SH-SY5Y (cell line): ENCODE data around the gene KAT8.

ENCODE experiments used
- GATA2 ChIP-seq: IDR thresholded peaks from 2 replicates; pipeline ENCODE4 v1.6.1; 2011; ENCODE audit warnings: mild to moderate bottlenecking, low read depth, low read length
- GATA3 ChIP-seq: IDR thresholded peaks from 2 replicates; pipeline ENCODE4 v1.6.1; 2011; ENCODE audit warnings: low read depth, mild to moderate bottlenecking, low read length, moderate library complexity

KAT8 gene

DNA sequence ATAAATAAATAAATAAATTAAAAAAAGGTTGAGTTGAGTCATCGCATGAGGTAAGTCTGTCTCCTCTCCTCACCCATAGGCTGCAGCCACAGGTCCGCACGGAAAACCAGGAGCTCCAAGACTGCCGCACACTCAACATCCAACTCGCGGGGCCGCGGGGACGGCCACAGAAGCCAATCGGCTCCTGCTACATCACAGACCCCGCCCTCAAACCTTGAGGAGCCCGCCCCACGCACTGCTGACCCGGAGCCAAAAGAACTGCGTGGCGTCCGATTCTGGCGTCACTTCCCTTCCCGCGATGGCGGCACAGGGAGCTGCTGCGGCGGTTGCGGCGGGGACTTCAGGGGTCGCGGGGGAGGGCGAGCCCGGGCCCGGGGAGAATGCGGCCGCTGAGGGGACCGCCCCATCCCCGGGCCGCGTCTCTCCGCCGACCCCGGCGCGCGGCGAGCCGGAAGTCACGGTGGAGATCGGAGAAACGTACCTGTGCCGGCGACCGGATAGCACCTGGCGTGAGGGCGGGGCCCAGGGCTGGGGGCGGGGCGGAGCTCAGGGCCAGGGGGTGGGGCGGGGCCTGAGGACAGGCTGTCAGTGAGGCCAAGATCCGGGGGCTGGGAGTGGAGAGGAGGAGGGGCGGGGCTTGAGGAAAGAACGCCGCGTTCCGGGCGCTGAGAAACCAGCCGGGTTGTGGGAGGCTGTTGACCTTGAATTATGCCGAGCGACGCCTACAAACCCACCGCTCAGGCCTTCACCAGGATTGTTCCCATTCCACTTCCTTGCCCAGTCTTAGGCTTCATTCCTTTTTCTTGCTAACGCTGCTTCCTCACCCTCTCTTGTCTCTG is at the start of gene KAT8:
TSS of gene KAT8 (plus strand) at position 281 of the 839 bp plus-strand sequence. CDS start at position 299, 18 bp downstream.
- TF ChIP-seq GATA2, result no peak
- no peak for TF ChIP-seq GATA3

- TF ChIP-seq GATA3 (no peak), GATA2 (no peak)
Observed at GRCh38 chr16:31071861-31072260, 45.6 kb upstream of the KAT8 start.

DNA sequence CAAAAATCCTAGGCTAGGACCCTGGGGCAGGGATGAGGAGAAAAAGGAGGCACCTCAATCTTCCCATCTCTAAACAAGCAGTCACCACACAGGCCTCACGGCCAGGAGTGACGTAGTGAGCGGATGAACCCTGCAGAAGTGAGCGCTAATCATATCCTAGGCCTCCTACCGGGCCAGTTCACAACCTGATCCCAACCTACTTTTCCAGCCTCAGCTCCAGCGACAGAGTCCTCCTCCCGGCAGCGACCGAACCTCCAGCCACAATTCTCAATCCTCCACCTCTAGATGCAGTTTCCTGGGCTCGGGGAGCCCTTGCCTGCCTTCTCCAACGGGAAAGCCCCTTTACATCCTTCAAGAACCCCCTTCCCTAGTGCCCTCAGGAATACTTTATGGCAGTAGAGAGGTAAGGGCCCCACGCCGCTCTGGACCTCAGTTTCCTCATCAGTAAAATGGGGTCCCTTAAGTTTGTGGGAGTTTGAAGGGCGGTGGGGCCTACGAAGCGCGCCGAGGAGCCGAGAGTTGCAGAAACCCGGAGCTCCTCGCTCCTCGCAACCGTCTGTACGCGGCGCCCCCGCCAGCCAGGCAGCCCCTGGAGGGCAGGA is 44.8 kb upstream of the KAT8 start:
- TF ChIP-seq GATA3 (no peak), GATA2 (no peak)

DNA sequence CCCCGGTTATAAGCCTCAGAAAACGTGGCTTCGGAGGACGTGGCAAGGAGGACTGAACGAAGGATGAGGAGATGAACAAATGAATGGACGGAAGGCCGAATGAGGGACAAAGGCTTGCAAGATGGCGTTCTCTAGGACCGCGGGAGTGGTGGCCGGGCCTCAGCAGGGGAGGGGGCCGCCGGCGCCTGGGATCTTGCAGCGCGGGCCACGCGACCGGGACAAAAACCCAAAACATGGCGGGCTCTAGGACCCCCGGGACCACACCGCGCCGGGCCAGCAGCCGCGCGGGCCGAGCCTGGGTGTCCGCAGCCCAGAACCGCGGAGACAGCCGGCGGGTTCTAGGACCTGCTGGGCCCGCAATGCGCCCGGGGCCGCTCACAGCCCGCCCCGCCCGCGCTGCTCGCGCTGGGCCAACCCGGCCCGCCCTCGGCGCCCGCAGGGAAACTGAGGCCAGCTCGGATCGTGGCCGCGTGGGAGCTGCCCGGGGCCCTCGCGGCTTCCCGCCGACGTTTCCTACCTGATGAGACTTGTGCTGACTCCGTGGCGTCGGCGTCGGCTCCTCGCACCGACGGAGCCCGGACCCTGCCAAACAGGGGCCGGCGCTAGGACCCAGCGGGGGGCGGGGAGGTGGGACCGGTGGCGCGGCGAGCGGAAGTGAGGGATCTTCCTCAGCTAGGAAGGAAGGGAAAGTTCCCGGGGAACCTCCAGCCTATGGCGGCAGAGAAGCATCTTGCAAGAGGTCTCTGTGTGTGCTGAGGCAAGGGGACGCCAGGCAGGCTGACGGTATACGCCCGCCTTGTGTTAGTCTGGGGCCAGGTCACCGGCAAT is 44.1 kb upstream of the KAT8 start:
- no peak for TF ChIP-seq GATA3
- no peak for TF ChIP-seq GATA2

DNA sequence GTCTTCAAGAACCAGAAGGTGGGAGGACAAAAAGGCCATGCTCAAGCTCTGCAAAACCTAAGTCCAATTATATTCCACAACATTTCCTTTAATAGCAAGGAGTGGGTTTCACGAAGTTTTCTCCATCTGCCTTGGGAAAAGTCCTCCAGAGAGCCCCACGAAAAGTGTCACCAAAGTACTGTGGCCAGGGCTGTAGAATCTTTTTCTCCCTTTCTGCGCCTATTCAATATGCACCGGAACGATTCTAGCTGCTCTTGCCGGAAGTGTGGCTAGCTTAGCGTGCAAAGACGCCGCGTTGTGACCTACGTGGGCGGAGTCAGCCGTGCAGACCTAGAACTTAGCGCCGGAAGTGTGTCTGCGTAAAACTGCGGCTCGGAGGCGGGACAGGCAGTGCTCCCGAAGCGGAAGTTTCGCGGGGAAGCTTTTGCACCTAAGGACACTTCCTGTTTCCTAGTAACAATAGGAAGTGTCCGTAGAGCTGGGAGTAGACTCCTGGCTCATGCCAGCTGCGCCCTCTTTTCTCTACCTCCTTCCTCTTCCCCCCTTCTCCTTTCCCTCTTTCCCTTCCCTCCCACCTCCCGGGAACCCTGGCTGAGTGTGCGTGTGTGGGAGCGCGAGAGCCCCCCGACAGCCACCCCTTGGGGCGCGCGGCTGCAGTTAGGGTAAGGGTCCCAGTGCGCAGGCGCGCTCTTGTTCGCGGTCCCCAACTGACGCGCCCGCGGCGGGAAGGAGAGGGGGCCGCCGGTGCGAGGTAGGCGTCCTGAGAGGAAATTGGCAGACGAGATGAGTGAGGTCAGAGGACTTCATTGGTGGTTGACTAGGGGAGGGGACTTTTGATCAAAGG is 43.3 kb upstream of the KAT8 start, which contains the start of the genes ZNF646 and ZNF668:
TSS of gene ZNF646 (plus strand) at position 453 of the 844 bp plus-strand sequence. CDS start 1,903 bp downstream, outside the sequence.
TSS of gene ZNF668 (minus strand) at position 271 of the 844 bp plus-strand sequence. CDS start 9,781 bp downstream, outside the sequence.
- TF ChIP-seq GATA2, result no peak
- no peak for TF ChIP-seq GATA3

DNA sequence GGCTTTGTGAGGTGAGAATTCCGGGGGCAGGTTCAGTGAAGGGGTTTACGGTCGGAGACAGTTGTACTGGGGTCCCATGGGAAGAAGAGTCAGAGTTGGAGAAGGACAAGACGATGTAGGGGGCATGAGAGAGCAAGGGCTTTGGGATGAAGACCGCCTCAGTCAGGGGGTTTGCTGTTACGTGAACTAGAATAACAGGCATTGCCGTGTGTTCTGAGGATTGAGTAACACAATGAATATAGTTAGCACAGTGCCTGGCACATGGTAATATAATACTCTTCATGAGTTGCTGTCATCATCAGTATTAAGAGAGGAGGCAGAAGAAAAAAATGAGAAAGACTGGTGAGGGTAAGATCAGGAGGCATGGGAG is 42.7 kb upstream of the KAT8 start:
- TF ChIP-seq GATA2 (no peak), GATA3 (no peak)

GRCh38 chr16:31076319-31076718 is 41.1 kb upstream of the KAT8 start:
- TF ChIP-seq GATA3, result no peak
- TF ChIP-seq GATA2, result no peak

- TF ChIP-seq GATA3, result no peak
- TF ChIP-seq GATA2, result no peak
Observed at GRCh38 chr16:31077024-31077423, 40.4 kb upstream of the KAT8 start.

- no peak for TF ChIP-seq GATA3
- no peak for TF ChIP-seq GATA2
Observed at GRCh38 chr16:31077592-31078396, 39.7 kb upstream of the KAT8 start.

GRCh38 chr16:31078597-31079341 is 38.7 kb upstream of the KAT8 start:
- TF ChIP-seq GATA2, result no peak

DNA sequence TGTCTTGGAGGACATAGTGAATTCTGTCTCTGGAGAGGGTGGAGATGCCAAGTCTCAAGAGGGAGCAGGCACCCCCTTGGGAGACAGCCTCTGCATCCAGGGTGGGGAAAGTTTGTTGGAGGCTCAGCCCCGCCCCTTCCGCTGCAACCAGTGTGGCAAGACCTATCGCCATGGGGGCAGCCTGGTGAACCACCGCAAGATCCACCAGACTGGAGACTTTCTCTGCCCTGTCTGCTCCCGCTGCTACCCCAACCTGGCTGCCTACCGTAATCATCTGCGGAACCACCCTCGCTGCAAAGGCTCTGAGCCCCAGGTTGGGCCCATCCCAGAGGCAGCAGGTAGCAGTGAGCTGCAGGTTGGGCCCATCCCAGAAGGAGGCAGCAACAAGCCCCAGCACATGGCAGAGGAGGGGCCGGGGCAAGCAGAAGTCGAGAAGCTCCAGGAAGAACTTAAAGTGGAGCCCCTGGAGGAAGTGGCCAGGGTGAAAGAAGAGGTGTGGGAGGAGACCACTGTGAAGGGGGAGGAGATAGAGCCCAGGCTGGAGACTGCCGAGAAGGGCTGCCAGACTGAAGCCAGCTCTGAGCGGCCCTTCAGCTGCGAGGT is 38.0 kb upstream of the KAT8 start:
- TF ChIP-seq GATA3 (no peak), GATA2 (no peak)
